Measurements from ENCODE around the gene TMEM50A.
"Not testable (repeated sequence)": the region's sequence is repeated elsewhere in the genome, so short reads cannot be mapped to it uniquely, and the experiment has no call there.

The TMEM50A gene

DNA sequence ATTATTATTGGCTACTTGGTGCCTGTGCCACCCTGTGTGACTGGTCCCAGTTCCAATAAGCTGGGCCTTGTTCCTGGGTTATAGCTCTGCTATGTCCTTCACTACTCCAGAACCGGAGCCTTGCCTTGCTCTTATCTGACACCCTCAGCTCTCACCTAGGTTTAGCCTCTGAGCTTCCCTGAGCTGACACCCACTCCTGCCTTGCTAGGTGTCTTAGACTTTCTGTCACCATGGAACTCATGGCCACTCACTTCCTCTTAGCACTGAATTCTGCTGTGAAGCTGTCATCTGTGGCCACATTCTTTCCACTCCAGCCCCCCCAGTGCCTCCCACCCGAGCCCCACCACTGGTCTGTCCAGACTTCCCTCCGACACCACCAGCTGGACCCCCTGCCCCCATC is 51.6 kb downstream of the TMEM50A start:
- not testable (repeated sequence) for DNase-seq

DNA sequence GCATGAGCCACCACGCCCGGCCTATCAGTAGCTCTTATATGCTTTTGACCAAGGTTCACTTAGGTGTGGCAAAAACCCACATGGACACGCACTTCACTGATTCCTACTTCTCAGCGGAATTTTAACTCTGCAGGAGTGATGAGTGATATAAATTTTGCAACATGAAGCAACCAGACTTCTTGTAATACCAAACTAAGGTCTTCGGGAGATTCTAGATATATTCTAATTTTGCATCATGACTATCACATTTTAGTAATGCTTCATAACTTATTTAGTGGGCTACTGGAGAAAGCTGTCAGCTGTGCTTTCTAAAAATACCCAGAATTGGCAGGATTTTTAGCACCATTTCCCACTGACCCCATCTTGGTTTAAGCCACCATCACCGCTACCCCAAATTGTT is 54.7 kb downstream of the TMEM50A start:
- DNase-seq, result no peak

GRCh38 chr1:25397549-25397948 is 59.4 kb downstream of the TMEM50A start:
- not testable (repeated sequence) for DNase-seq

- not testable (repeated sequence) for DNase-seq
These were observed 59.9 kb downstream of the TMEM50A start for GRCh38 chr1:25398079-25398478.

- DNase-seq, result not testable (repeated sequence)
These were observed 65.0 kb downstream of the TMEM50A start for GRCh38 chr1:25402947-25403803.

DNA sequence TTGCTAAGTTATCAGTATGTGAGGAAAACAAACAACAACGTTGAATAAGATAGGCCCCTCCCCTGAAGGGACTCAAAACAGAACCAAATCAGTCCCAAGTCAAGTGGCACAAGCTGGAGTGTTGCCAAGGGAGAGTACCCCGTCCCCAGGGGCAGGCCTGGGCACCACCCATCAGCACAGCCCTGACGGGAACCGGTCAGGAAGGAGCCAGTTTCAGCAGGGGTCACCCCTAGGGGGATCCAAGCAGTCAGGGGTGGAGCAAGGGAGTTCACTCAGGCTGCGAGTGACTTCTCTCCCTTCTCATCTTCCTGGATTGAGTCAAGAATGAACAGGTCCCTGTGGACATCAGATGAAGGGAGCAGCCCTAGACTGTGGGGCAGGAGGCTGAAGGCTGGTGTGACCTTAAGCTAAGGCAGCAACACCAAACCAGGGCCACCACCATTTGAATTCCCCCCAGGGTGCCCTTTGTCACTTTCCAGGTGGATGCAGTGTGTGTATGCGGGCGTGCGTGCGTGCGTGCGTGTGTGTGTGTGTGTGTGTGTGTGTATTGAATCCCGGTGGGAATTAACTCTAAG is 67.7 kb downstream of the TMEM50A start:
- not testable (repeated sequence) for DNase-seq

GRCh38 chr1:25409641-25410427 is 71.7 kb downstream of the TMEM50A start:
- DNase-seq, result not testable (repeated sequence)
